ENCODE results near the gene C19orf25.

C19orf25 gene

DNA sequence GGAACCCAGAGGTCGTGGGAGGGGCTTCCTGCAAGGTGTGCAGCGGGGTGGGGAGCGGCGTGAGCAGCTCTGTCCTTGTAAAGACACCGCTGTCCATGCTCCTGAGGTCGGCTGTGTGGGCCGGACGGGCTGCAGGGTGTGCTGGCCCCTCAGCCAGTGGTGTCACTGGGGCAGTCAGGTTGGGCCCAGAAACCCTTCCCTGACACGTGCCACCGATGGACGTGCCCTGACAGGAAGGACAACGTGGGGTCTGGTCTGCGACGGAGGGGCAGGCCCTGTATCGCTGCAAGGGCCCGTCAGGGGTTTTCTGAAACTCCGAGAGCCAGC, 45.0 kb downstream of the C19orf25 start:
- TF ChIP-seq RARB (CRISPR knock-in tag; IDR thresholded peaks at IDR 0.05) (no peak), ZNF70 (CRISPR knock-in tag; IDR thresholded peaks at IDR 0.05) (no peak), CSDC2 (CRISPR knock-in tag; IDR thresholded peaks at IDR 0.05) (no peak), CSRNP3 (CRISPR knock-in tag; IDR thresholded peaks at IDR 0.05) (no peak), TCF4 (CRISPR knock-in tag; IDR thresholded peaks at IDR 0.05; ENCODE audit: borderline replicate concordance) (no peak), GLIS3 (CRISPR knock-in tag; IDR thresholded peaks at IDR 0.05) (no peak), ZNF565 (CRISPR knock-in tag; conservative IDR thresholded peaks at IDR 0.05; ENCODE audit: low read depth) (no peak), PPARA (CRISPR knock-in tag; IDR thresholded peaks at IDR 0.05; ENCODE audit: borderline replicate concordance) (no peak), ZC3H10 (CRISPR knock-in tag; IDR thresholded peaks at IDR 0.05) (no peak), ZFP30 (CRISPR knock-in tag; IDR thresholded peaks at IDR 0.05) (no peak), BACH2 (CRISPR knock-in tag; IDR thresholded peaks at IDR 0.05; ENCODE audit: borderline replicate concordance) (no peak)
- TF ChIP-seq, protein P1, sequence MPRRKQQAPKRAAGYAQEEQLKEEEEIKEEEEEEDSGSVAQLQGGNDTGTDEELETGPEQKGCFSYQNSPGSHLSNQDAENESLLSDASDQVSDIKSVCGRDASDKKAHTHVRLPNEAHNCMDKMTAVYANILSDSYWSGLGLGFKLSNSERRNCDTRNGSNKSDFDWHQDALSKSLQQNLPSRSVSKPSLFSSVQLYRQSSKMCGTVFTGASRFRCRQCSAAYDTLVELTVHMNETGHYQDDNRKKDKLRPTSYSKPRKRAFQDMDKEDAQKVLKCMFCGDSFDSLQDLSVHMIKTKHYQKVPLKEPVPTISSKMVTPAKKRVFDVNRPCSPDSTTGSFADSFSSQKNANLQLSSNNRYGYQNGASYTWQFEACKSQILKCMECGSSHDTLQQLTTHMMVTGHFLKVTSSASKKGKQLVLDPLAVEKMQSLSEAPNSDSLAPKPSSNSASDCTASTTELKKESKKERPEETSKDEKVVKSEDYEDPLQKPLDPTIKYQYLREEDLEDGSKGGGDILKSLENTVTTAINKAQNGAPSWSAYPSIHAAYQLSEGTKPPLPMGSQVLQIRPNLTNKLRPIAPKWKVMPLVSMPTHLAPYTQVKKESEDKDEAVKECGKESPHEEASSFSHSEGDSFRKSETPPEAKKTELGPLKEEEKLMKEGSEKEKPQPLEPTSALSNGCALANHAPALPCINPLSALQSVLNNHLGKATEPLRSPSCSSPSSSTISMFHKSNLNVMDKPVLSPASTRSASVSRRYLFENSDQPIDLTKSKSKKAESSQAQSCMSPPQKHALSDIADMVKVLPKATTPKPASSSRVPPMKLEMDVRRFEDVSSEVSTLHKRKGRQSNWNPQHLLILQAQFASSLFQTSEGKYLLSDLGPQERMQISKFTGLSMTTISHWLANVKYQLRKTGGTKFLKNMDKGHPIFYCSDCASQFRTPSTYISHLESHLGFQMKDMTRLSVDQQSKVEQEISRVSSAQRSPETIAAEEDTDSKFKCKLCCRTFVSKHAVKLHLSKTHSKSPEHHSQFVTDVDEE (CRISPR knock-in tag; IDR thresholded peaks at IDR 0.05) = no peak
- TF ChIP-seq, protein P2, sequence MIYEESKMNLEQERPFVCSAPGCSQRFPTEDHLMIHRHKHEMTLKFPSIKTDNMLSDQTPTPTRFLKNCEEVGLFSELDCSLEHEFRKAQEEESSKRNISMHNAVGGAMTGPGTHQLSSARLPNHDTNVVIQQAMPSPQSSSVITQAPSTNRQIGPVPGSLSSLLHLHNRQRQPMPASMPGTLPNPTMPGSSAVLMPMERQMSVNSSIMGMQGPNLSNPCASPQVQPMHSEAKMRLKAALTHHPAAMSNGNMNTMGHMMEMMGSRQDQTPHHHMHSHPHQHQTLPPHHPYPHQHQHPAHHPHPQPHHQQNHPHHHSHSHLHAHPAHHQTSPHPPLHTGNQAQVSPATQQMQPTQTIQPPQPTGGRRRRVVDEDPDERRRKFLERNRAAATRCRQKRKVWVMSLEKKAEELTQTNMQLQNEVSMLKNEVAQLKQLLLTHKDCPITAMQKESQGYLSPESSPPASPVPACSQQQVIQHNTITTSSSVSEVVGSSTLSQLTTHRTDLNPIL (CRISPR knock-in tag; IDR thresholded peaks at IDR 0.05; ENCODE audit: low read depth) = no peak
- TF ChIP-seq, protein P3, sequence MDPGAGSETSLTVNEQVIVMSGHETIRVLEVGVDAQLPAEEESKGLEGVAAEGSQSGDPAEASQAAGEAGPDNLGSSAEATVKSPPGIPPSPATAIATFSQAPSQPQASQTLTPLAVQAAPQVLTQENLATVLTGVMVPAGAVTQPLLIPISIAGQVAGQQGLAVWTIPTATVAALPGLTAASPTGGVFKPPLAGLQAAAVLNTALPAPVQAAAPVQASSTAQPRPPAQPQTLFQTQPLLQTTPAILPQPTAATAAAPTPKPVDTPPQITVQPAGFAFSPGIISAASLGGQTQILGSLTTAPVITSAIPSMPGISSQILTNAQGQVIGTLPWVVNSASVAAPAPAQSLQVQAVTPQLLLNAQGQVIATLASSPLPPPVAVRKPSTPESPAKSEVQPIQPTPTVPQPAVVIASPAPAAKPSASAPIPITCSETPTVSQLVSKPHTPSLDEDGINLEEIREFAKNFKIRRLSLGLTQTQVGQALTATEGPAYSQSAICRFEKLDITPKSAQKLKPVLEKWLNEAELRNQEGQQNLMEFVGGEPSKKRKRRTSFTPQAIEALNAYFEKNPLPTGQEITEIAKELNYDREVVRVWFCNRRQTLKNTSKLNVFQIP (CRISPR knock-in tag; IDR thresholded peaks at IDR 0.05; ENCODE audit: borderline replicate concordance, low read depth) = no peak
- no peak for ATAC-seq

GRCh38 chr19:1433119-1434039, 45.6 kb downstream of the C19orf25 start:
- ATAC-seq = no peak
- no peak for TF ChIP-seq CSDC2 (CRISPR knock-in tag; IDR thresholded peaks at IDR 0.05)
- TF ChIP-seq, protein P3 (CRISPR knock-in tag; IDR thresholded peaks at IDR 0.05; ENCODE audit: borderline replicate concordance, low read depth) = no peak
- TF ChIP-seq ZNF565 (CRISPR knock-in tag; conservative IDR thresholded peaks at IDR 0.05; ENCODE audit: low read depth) = no peak
- no peak for TF ChIP-seq ARNTL (CRISPR knock-in tag; IDR thresholded peaks at IDR 0.05; ENCODE audit: borderline replicate concordance, low read depth)
- TF ChIP-seq RARB (CRISPR knock-in tag; IDR thresholded peaks at IDR 0.05) = no peak

DNA sequence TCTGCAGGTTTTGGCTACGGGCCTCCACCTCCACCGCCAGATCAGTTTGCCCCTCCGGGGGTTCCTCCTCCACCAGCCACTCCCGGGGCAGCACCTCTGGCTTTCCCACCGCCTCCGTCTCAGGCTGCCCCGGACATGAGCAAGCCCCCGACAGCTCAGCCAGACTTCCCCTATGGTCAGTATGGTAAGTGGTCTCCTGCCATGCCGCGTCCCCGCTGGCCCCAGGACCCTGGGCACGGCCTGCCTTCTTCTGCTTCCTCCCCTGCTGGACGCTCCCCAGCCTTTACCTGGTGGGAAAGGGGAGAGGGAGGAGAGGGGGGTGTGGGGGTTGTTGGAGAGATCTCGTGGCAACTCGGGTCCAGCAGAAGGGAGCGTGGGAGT, 46.5 kb downstream of the C19orf25 start:
- ATAC-seq = no peak
- TF ChIP-seq PPARA (CRISPR knock-in tag; IDR thresholded peaks at IDR 0.05; ENCODE audit: borderline replicate concordance) = no peak
- TF ChIP-seq ZC3H10 (CRISPR knock-in tag; IDR thresholded peaks at IDR 0.05) = no peak

DNA sequence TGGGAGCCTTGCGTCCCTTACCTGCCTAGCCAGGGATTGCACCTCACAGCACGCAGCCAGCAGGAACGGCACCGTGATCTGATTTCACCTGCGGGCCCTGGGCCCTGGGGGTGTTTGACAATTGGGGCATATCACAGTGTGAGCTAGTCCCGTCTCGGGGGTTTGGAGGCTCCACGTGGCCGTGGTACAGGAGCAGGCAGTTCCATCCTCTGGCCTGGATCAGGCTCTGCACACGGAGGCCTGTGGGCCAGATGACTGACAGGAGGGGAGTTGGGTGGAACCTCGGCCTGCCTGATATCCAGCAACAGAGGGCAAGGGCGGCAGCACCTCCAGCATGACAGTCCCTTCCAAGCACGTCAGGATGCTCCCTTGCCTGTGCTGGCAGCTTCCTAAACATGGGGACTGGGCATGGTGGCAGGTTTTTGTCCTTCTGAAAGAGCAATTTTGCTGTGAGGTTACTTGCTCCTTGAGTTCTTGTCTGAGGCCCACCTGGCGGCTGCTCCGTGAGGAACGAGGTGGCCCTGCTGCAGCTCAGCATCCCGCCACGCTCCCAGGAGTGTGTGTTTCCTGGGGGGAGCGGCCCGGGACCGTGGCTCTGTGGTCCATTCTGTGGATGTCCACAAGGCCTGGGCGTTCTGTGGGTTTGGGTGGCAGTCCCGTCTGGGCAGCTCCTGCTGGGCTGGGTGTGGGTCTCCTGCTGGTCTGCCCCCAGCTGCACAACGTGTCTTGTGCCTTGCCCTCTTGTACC, 47.1 kb downstream of the C19orf25 start:
- no peak for ATAC-seq
- TF ChIP-seq, protein P1 (CRISPR knock-in tag; IDR thresholded peaks at IDR 0.05) = no peak
- TF ChIP-seq RARB (CRISPR knock-in tag; IDR thresholded peaks at IDR 0.05) (no peak), GLIS3 (CRISPR knock-in tag; IDR thresholded peaks at IDR 0.05) (no peak), ZC3H10 (CRISPR knock-in tag; IDR thresholded peaks at IDR 0.05) (no peak), CSRNP3 (CRISPR knock-in tag; IDR thresholded peaks at IDR 0.05) (no peak), SNAI2 (CRISPR knock-in tag; IDR thresholded peaks at IDR 0.05) (no peak), ZNF565 (CRISPR knock-in tag; conservative IDR thresholded peaks at IDR 0.05; ENCODE audit: low read depth) (no peak), BACH2 (CRISPR knock-in tag; IDR thresholded peaks at IDR 0.05; ENCODE audit: borderline replicate concordance) (no peak), ZFP3 (CRISPR knock-in tag; IDR thresholded peaks at IDR 0.05) (no peak), ISL1 (CRISPR knock-in tag; IDR thresholded peaks at IDR 0.05) (no peak), ARNTL (CRISPR knock-in tag; IDR thresholded peaks at IDR 0.05; ENCODE audit: borderline replicate concordance, low read depth) (no peak), ZNF8 (CRISPR knock-in tag; IDR thresholded peaks at IDR 0.05) (no peak)

Measured in SK-N-SH treated with all-trans-retinoic acid at 6 μM for 48 hours (cell line).